GM12878 (cell line): ENCODE results near the gene TRIM61. TPM values are rescaled to one million over a fixed set of nuclear protein-coding genes. Genes with fewer than 3 reads are reported as not detected.

Source experiments
- ATAC-seq: fragments of 200-7000 bp; cut with Tn5 transposase; 3 replicates; pipeline ENCODE4 v1.9.1; 2020; ENCODE audit warnings: mild to moderate bottlenecking, moderate library complexity
- BruUV-seq: library from RNA; stranded (reverse); fragments of 400-500 nt; replicated peaks from 2 replicates; lab custom pipeline; 2021; lab: Mats Ljungman, UMichigan
- CTCF ChIA-PET: fragments of 300-600 bp; sonication (Branson Sonifier 250); formaldehyde crosslinking; extraction: SDS; loops from one replicate; lab custom pipeline; 2021; ENCODE audit warnings: inconsistent platforms; lab: Yijun Ruan, JAX
- POLR2A ChIA-PET: fragments of 350-600 bp; formaldehyde crosslinking; extraction: SDS; loops from one replicate; lab custom pipeline; 2021; ENCODE audit warnings: inconsistent platforms; lab: Charles Lee
- RAD21 ChIA-PET: fragments of 300-600 bp; sonication (Branson Sonifier 250); formaldehyde crosslinking; loops from one replicate; lab custom pipeline; 2023; ENCODE audit warnings: antibody characterized with exemption; ENCODE audit not compliant: unreplicated experiment; lab: Charles Lee
- SMC1A ChIA-PET: fragments of 300-600 bp; sonication (Branson Sonifier 250); formaldehyde crosslinking; loops from one replicate; lab custom pipeline; 2023; ENCODE audit not compliant: unreplicated experiment, uncharacterized antibody; lab: Charles Lee
- DNase-seq: peaks from one replicate; pipeline ENCODE4 v3.0.0-alpha.2; 2011; ENCODE audit warnings: low read depth, low spot score
- FAIRE-seq: peaks from 3 replicates; lab custom pipeline; 2011; peaks lifted over from hg19 to GRCh38; lab: Jason Lieb, UNC
- H2AFZ ChIP-seq: 2 replicates; pipeline ENCODE4 v1.6.0; 2011; ENCODE audit warnings: low read depth, low read length, control low read depth; ENCODE audit not compliant: control insufficient read depth
- H3K27ac ChIP-seq: 2 replicates; pipeline ENCODE4 v1.5.1; 2011; ENCODE audit warnings: control low read depth; ENCODE audit not compliant: control insufficient read depth, insufficient read depth
- H3K27me3 ChIP-seq, 2 experiments: replicated peaks in 1 of 2; 2 replicates each; pipeline versions ENCODE4 v1.6.0 to v1.6.1; 2011; ENCODE audit warnings: low read length in 1 of 2; ENCODE audit not compliant: control insufficient read depth in 2 of 2, insufficient read depth in 2 of 2
- H3K36me3 ChIP-seq, 2 experiments: 2 replicates each; pipeline ENCODE4 v1.5.1; 2011; ENCODE audit warnings: low read length in 1 of 2; ENCODE audit not compliant: control insufficient read depth in 2 of 2, insufficient read depth in 2 of 2
- H3K4me1 ChIP-seq: 2 replicates; pipeline ENCODE4 v1.6.1; 2011; ENCODE audit warnings: mild to moderate bottlenecking, low read length, moderate library complexity, mixed read lengths; ENCODE audit not compliant: control insufficient read depth, insufficient read depth
- H3K4me2 ChIP-seq: 2 replicates; pipeline ENCODE4 v1.6.0; 2011; ENCODE audit warnings: control low read depth; ENCODE audit not compliant: control insufficient read depth, insufficient read depth
- H3K4me3 ChIP-seq: fragments of 200-600 bp; sonication (generic); 2 replicates; pipeline ENCODE4 v1.5.1; 2016
- H3K79me2 ChIP-seq: 2 replicates; pipeline ENCODE4 v1.6.0; 2011; ENCODE audit warnings: low read length; ENCODE audit not compliant: control insufficient read depth, insufficient read depth
- H3K9ac ChIP-seq: 2 replicates; pipeline ENCODE4 v1.8.0; 2011; ENCODE audit warnings: low read length, control low read depth, mixed read lengths; ENCODE audit not compliant: control insufficient read depth, insufficient read depth
- H3K9me3 ChIP-seq: replicated peaks from 3 replicates; pipeline ENCODE4 v1.5.1; 2011; ENCODE audit warnings: mild to moderate bottlenecking, low read length; ENCODE audit not compliant: control insufficient read depth, insufficient read depth
- H4K20me1 ChIP-seq: 2 replicates; pipeline ENCODE4 v1.6.0; 2011; ENCODE audit not compliant: control insufficient read depth, insufficient read depth
- BCL11A ChIP-seq: IDR thresholded peaks from 2 replicates; pipeline ENCODE4 v1.6.1; 2011; ENCODE audit warnings: low read depth, low read length
- BRCA1 ChIP-seq: IDR thresholded peaks from 2 replicates; pipeline ENCODE4 v1.6.1; 2011; ENCODE audit warnings: low read depth, low read length, improper control_type of control experiment
- HDAC2 ChIP-seq: fragments of 200-600 bp; sonication (generic); IDR thresholded peaks from 2 replicates; pipeline ENCODE4 v1.6.1; 2017
- IKZF1 ChIP-seq: fragments of 450-650 bp; conservative IDR thresholded peaks from 2 replicates; pipeline ENCODE4 v1.6.1; 2017; ENCODE audit warnings: antibody characterized with exemption, mild to moderate bottlenecking
- IKZF2 ChIP-seq, 2 experiments: fragments of 450-650 bp; IDR thresholded peaks; 2 replicates each; pipeline ENCODE4 v1.6.1; 2017; ENCODE audit warnings: mild to moderate bottlenecking in 2 of 2, moderate library complexity in 2 of 2
- NFIC ChIP-seq: IDR thresholded peaks from 2 replicates; pipeline ENCODE4 v1.6.1; 2012; ENCODE audit warnings: low read depth, mild to moderate bottlenecking, inconsistent platforms, low read length, moderate library complexity
- NR2F1 ChIP-seq: fragments of 450-650 bp; conservative IDR thresholded peaks from 2 replicates; pipeline ENCODE4 v1.6.1; 2017; ENCODE audit warnings: mild to moderate bottlenecking
- SUZ12 ChIP-seq: fragments of 200-600 bp; sonication (generic); IDR thresholded peaks from one replicate; pipeline ENCODE4 v1.6.1; 2018; ENCODE audit warnings: antibody characterized with exemption, mild to moderate bottlenecking; ENCODE audit not compliant: unreplicated experiment
- WGBS: methylation state at CpG from one replicate; pipeline ENCODE4 v1.1.6; 2016; ENCODE audit warnings: low lambda C conversion rate; ENCODE audit not compliant: insufficient replicate concordance, insufficient coverage; ENCODE audit errors: missing lambda C conversion rate; 5-methylcytosine and 5-hydroxymethylcytosine counted together
- in situ Hi-C: fragments of 300-500 bp; cut with MboI; formaldehyde crosslinking; loops from 9 replicates; pipeline ENCODE4 v1.14.3; 2018; ENCODE audit warnings: mixed read lengths
- intact Hi-C: fragments of 100-400 bp; cut with micrococcal nuclease; formaldehyde crosslinking; loops from one replicate; pipeline ENCODE4 v1.14.2; 2022; ENCODE audit not compliant: unreplicated experiment
- polyA plus RNA-seq, 11 experiments: library from polyadenylated mRNA; depleted of rRNA in 4 of 11; unstranded in 6 of 11; stranded (reverse) in 5 of 11; fragments of >200 nt; fragmentation: Nextera tagmentation in 4 of 11; fragmentation: Illumina TruSeq in 1 of 11; extraction: Ambion mirVana in 4 of 11; extraction: Trizol in 1 of 11; gene quantifications; 1 replicate in 1 of 11; 2 replicates in 10 of 11; pipeline versions ENCODE4 v1.2.1 to v1.2.3, GENCODE V29; 2011 to 2016; ENCODE audit warnings: inconsistent platforms in 2 of 11, missing spikeins in 2 of 11, low read depth in 1 of 11
- total RNA-seq, 4 experiments: library from RNA; depleted of rRNA in 3 of 4; stranded (reverse); fragments of >200 nt in 3 of 4; fragmentation: Illumina TruSeq in 1 of 4; extraction: Trizol in 1 of 4; gene quantifications; 2 replicates each; pipeline versions ENCODE4 v1.2.1 to v1.2.3, GENCODE V29; 2013 to 2021
- TF ChIP-seq, protein P1 (sequence below): fragments of 450-650 bp; IDR thresholded peaks from 2 replicates; pipeline ENCODE4 v1.6.1; 2017; ENCODE audit warnings: mild to moderate bottlenecking, moderate library complexity
- TF ChIP-seq, protein P2 (sequence below): IDR thresholded peaks from 2 replicates; pipeline ENCODE4 v1.6.1; 2011; ENCODE audit warnings: borderline replicate concordance, low read depth, mild to moderate bottlenecking, moderate library complexity, low read length; ENCODE audit not compliant: insufficient read depth, poor library complexity, severe bottlenecking
- TF ChIP-seq, protein P3 (sequence below): fragments of 150-350 bp; IDR thresholded peaks from 2 replicates; pipeline ENCODE4 v1.6.1; 2016; ENCODE audit warnings: low read depth, low read length
- TF ChIP-seq, protein P4 (sequence below): IDR thresholded peaks from 2 replicates; pipeline ENCODE4 v1.6.1; 2011; ENCODE audit warnings: mild to moderate bottlenecking, low read depth, low read length, moderate library complexity; ENCODE audit not compliant: insufficient replicate concordance

The TRIM61 gene
- total and polyA plus RNA-seq, 10 of the 15 experiments (the other 5 are each of a cell fraction or from before 2014, with no cell fraction given), result 3.2 to 10.9 (median 5.7) TPM

DNA sequence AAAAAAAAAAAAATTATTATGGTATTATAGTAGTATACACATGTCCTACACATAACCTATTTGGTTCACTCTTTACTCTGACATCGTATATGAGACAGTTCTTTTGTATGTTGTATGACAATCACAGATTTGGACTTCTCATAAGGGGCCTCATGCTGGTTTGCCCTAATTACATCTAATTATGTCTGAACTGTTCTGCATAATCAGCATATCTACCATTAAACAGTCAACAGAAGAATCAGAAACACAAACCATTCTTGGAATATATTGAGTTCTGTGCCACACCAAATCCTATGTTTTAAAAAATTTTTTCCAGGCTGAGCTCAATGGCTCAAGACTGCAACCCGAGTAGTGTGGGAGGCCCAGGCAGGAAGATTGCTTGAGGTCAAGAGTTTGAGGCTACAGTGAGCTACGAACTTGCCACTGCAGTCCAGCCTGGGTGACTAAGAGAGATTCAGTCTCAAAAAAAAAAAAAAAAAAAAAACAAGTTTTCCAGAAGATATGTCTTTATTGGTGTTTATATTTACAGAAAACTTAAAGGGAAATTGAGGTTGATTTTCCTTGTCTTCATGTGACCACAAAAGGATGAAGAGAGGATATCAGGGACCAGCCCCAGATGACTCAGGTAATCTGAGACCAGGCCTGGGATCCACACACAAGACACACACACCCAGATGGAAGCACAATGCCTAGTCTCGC is 22.2 kb downstream of the TRIM61 start:
- H4K20me1 ChIP-seq, result no peaks in the 10 kb centered on the region
- H3K27ac ChIP-seq, result no peak overlapping the region
- in situ Hi-C loops (no loop called here), intact Hi-C loops (no loop called here)
- ChIA-PET SMC1A (interaction anchor here (2.4 kb wide), 1 partner anchor 18 kb away, joined by 24 read pairs; no protein-coding TSS in a partner anchor), POLR2A (interaction anchor here (0.6 kb wide), 2 partner anchors 10 to 189 kb away, joined by 3 to 4 read pairs; no protein-coding TSS in a partner anchor), RAD21 (interaction anchor here (0.5 to 2.9 kb wide), 3 partner anchors 16 to 383 kb away, joined by 3 to 13 read pairs (median 4); no protein-coding TSS in a partner anchor), CTCF (interaction anchor here (1.3 to 4.3 kb wide), 5 partner anchors 8 to 187 kb away, joined by 3 to 51 read pairs (median 4); no protein-coding TSS in a partner anchor)
- no peak for TF ChIP-seq BCL11A
- TF ChIP-seq, protein P1, sequence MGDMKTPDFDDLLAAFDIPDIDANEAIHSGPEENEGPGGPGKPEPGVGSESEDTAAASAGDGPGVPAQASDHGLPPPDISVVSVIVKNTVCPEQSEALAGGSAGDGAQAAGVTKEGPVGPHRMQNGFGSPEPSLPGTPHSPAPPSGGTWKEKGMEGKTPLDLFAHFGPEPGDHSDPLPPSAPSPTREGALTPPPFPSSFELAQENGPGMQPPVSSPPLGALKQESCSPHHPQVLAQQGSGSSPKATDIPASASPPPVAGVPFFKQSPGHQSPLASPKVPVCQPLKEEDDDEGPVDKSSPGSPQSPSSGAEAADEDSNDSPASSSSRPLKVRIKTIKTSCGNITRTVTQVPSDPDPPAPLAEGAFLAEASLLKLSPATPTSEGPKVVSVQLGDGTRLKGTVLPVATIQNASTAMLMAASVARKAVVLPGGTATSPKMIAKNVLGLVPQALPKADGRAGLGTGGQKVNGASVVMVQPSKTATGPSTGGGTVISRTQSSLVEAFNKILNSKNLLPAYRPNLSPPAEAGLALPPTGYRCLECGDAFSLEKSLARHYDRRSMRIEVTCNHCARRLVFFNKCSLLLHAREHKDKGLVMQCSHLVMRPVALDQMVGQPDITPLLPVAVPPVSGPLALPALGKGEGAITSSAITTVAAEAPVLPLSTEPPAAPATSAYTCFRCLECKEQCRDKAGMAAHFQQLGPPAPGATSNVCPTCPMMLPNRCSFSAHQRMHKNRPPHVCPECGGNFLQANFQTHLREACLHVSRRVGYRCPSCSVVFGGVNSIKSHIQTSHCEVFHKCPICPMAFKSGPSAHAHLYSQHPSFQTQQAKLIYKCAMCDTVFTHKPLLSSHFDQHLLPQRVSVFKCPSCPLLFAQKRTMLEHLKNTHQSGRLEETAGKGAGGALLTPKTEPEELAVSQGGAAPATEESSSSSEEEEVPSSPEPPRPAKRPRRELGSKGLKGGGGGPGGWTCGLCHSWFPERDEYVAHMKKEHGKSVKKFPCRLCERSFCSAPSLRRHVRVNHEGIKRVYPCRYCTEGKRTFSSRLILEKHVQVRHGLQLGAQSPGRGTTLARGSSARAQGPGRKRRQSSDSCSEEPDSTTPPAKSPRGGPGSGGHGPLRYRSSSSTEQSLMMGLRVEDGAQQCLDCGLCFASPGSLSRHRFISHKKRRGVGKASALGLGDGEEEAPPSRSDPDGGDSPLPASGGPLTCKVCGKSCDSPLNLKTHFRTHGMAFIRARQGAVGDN, result no peak
- TF ChIP-seq, protein P2, sequence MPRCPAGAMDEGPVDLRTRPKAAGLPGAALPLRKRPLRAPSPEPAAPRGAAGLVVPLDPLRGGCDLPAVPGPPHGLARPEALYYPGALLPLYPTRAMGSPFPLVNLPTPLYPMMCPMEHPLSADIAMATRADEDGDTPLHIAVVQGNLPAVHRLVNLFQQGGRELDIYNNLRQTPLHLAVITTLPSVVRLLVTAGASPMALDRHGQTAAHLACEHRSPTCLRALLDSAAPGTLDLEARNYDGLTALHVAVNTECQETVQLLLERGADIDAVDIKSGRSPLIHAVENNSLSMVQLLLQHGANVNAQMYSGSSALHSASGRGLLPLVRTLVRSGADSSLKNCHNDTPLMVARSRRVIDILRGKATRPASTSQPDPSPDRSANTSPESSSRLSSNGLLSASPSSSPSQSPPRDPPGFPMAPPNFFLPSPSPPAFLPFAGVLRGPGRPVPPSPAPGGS, result no peak
- no peak for TF ChIP-seq HDAC2
- TF ChIP-seq, protein P3, sequence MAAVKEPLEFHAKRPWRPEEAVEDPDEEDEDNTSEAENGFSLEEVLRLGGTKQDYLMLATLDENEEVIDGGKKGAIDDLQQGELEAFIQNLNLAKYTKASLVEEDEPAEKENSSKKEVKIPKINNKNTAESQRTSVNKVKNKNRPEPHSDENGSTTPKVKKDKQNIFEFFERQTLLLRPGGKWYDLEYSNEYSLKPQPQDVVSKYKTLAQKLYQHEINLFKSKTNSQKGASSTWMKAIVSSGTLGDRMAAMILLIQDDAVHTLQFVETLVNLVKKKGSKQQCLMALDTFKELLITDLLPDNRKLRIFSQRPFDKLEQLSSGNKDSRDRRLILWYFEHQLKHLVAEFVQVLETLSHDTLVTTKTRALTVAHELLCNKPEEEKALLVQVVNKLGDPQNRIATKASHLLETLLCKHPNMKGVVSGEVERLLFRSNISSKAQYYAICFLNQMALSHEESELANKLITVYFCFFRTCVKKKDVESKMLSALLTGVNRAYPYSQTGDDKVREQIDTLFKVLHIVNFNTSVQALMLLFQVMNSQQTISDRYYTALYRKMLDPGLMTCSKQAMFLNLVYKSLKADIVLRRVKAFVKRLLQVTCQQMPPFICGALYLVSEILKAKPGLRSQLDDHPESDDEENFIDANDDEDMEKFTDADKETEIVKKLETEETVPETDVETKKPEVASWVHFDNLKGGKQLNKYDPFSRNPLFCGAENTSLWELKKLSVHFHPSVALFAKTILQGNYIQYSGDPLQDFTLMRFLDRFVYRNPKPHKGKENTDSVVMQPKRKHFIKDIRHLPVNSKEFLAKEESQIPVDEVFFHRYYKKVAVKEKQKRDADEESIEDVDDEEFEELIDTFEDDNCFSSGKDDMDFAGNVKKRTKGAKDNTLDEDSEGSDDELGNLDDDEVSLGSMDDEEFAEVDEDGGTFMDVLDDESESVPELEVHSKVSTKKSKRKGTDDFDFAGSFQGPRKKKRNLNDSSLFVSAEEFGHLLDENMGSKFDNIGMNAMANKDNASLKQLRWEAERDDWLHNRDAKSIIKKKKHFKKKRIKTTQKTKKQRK, result no peak
- TF ChIP-seq, protein P4, sequence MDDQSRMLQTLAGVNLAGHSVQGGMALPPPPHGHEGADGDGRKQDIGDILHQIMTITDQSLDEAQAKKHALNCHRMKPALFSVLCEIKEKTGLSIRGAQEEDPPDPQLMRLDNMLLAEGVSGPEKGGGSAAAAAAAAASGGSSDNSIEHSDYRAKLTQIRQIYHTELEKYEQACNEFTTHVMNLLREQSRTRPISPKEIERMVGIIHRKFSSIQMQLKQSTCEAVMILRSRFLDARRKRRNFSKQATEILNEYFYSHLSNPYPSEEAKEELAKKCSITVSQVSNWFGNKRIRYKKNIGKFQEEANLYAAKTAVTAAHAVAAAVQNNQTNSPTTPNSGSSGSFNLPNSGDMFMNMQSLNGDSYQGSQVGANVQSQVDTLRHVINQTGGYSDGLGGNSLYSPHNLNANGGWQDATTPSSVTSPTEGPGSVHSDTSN, result no peak
- no peak for TF ChIP-seq NR2F1
- TF ChIP-seq IKZF1, result no peak
- TF ChIP-seq BRCA1, result no peak
- TF ChIP-seq NFIC, result no peak
- no peak for TF ChIP-seq SUZ12
- TF ChIP-seq IKZF2 (IDR thresholded peaks at IDR 0.05), result no peak
- no TSS peak for BruUV-seq
- no peak for DNase-seq
- H3K79me2 ChIP-seq, result peaks cover 10% of the 10 kb centered on the region
- H3K4me2 ChIP-seq, result no peak overlapping the region
- H3K9me3 ChIP-seq, result no peaks in the 10 kb centered on the region; the same call in 2 of the 3 replicates
- ATAC-seq, result no peak
- no peaks in the 10 kb centered on the region; a peak in 2 of 4 replicates for H3K36me3 ChIP-seq
- WGBS, result 92% methylated on average over 4 of the region's 4 CpGs
- H3K27me3 ChIP-seq, result no peaks in the 10 kb centered on the region
- H3K9ac ChIP-seq, result no peak overlapping the region
- FAIRE-seq, result no peak
- H2AFZ ChIP-seq, result no peak overlapping the region
- no peak overlapping the region for H3K4me3 ChIP-seq
- H3K4me1 ChIP-seq, result no peaks in the 10 kb centered on the region; the same call in 1 of the 2 replicates
